HCT116 (cell line): Measurements from ENCODE around the gene C2orf92. TPM values are rescaled to one million over a fixed set of nuclear protein-coding genes. Genes with fewer than 3 reads are reported as not detected.

Source experiments
- ATAC-seq: fragments of 200-7000 bp; cut with Tn5 transposase; 2 replicates; pipeline ENCODE4 v1.9.1; 2020; ENCODE audit warnings: mild to moderate bottlenecking, moderate library complexity
- BruUV-seq: library from RNA; stranded (reverse); fragments of 400-500 nt; replicated peaks from 2 replicates; lab custom pipeline; 2021; lab: Mats Ljungman, UMichigan
- CTCF ChIA-PET: fragments of 300-600 bp; sonication (Branson Sonifier 250); formaldehyde crosslinking; loops from one replicate; lab custom pipeline; 2021; ENCODE audit warnings: antibody characterized with exemption; lab: Charles Lee
- POLR2A ChIA-PET: fragments of 300-600, 350-600 bp; sonication (Branson Sonifier 250); formaldehyde crosslinking; loops from one replicate; lab custom pipeline; 2021; ENCODE audit warnings: antibody characterized with exemption; lab: Charles Lee
- RAD21 ChIA-PET, 2 experiments: fragments of 300-600 bp; sonication (Branson Sonifier 250); formaldehyde crosslinking; loops; one replicate each; lab custom pipeline; 2023; ENCODE audit warnings: low total read pairs in 2 of 2; ENCODE audit not compliant: uncharacterized antibody in 2 of 2, unreplicated experiment in 2 of 2, low non-redundant PET in 1 of 2; lab: Charles Lee
- DNase-seq: peaks from one replicate; pipeline ENCODE4 v3.0.0-alpha.2; 2010; ENCODE audit warnings: low read depth, low spot score
- H2AFZ ChIP-seq: fragments of 200-600 bp; shearing (Covaris generic), sonication (generic); 2 replicates; pipeline ENCODE4 v1.6.1; 2017; ENCODE audit warnings: low read depth, mixed run types, mixed read lengths, antibody characterized with exemption, low read length; ENCODE audit not compliant: poor library complexity, severe bottlenecking
- H3K27ac ChIP-seq: 2 replicates; pipeline ENCODE4 v1.5.1; 2012; ENCODE audit warnings: low read depth, low read length
- H3K27me3 ChIP-seq: fragments of 200-600 bp; sonication (generic); 2 replicates; pipeline ENCODE4 v1.6.1; 2016; ENCODE audit warnings: mixed run types, low read length, mixed read lengths; ENCODE audit not compliant: insufficient read depth
- H3K36me3 ChIP-seq, 2 experiments: fragments of 200-500 bp in 1 of 2; fragments of 200-600 bp in 1 of 2; sonication (Bioruptor generic) in 1 of 2; sonication (generic) in 1 of 2; 2 replicates each; pipeline versions ENCODE4 v1.5.1 to v1.6.1; 2014 to 2016; ENCODE audit warnings: low read length in 2 of 2, inconsistent platforms in 1 of 2, mixed read lengths in 1 of 2, mixed run types in 1 of 2; ENCODE audit not compliant: insufficient read depth in 2 of 2, control insufficient read depth in 1 of 2
- H3K4me1 ChIP-seq, 2 experiments: fragments of 200-600 bp in 1 of 2; sonication (generic) in 1 of 2; 2 replicates each; pipeline versions ENCODE4 v1.5.1 to v1.6.1; 2012 to 2017; ENCODE audit warnings: low read length in 2 of 2, inconsistent platforms in 1 of 2, mild to moderate bottlenecking in 1 of 2, mixed read lengths in 1 of 2, mixed run types in 1 of 2, moderate library complexity in 1 of 2; ENCODE audit not compliant: insufficient read depth in 2 of 2, control insufficient read depth in 1 of 2
- H3K4me2 ChIP-seq: fragments of 200-600 bp; sonication (generic); 2 replicates; pipeline ENCODE4 v1.6.1; 2017; ENCODE audit warnings: mixed run types, low read length, mixed read lengths
- H3K4me3 ChIP-seq, 2 experiments: fragments of 200-600 bp in 1 of 2; sonication (generic) in 1 of 2; replicated peaks in 1 of 2; 2 replicates each; pipeline ENCODE4 v1.5.1; 2011 to 2016; ENCODE audit warnings: low read length in 2 of 2, control low read depth in 1 of 2, low read depth in 1 of 2, mild to moderate bottlenecking in 1 of 2, mixed read lengths in 1 of 2, mixed run types in 1 of 2
- H3K79me2 ChIP-seq: fragments of 200-600 bp; sonication (generic); 2 replicates; pipeline ENCODE4 v1.6.1; 2017; ENCODE audit warnings: mild to moderate bottlenecking, mixed run types, low read length, moderate library complexity, mixed read lengths; ENCODE audit not compliant: insufficient read depth
- H3K9ac ChIP-seq: fragments of 200-600 bp; sonication (generic); 2 replicates; pipeline ENCODE4 v1.6.1; 2016; ENCODE audit warnings: low read length, mixed read lengths
- H3K9me2 ChIP-seq: fragments of 200-600 bp; sonication (generic), shearing (Covaris generic); 2 replicates; pipeline ENCODE4 v1.6.1; 2017; ENCODE audit warnings: mixed run types, mild to moderate bottlenecking, moderate library complexity; ENCODE audit not compliant: insufficient read depth
- H3K9me3 ChIP-seq, 2 experiments: fragments of 200-500 bp in 1 of 2; fragments of 200-600 bp in 1 of 2; sonication (Bioruptor generic) in 1 of 2; sonication (generic) in 1 of 2; 2 replicates each; pipeline ENCODE4 v1.6.1; 2014 to 2017; ENCODE audit warnings: low read length in 2 of 2, mixed read lengths in 2 of 2, inconsistent platforms in 1 of 2, low read depth in 1 of 2, mild to moderate bottlenecking in 1 of 2, mixed run types in 1 of 2, moderate library complexity in 1 of 2; ENCODE audit not compliant: control insufficient read depth in 1 of 2, insufficient read depth in 1 of 2
- H4K20me1 ChIP-seq: fragments of 200-600 bp; sonication (generic), shearing (Covaris generic); 2 replicates; pipeline ENCODE4 v1.6.1; 2017; ENCODE audit warnings: mixed run types, mild to moderate bottlenecking, moderate library complexity; ENCODE audit not compliant: insufficient read depth
- EGR1 ChIP-seq: IDR thresholded peaks from 2 replicates; pipeline ENCODE4 v1.6.1; 2012; ENCODE audit warnings: low read depth
- ELF1 ChIP-seq: IDR thresholded peaks from 2 replicates; pipeline ENCODE4 v1.6.1; 2012; ENCODE audit warnings: low read depth, borderline replicate concordance
- EZH2phosphoT487 ChIP-seq: fragments of 200-600 bp; IDR thresholded peaks from 2 replicates; pipeline ENCODE4 v1.6.1; 2018; ENCODE audit warnings: antibody characterized with exemption, borderline replicate concordance
- FOSL1 ChIP-seq: IDR thresholded peaks from 2 replicates; pipeline ENCODE4 v1.6.1; 2012; ENCODE audit warnings: low read depth
- REST ChIP-seq: IDR thresholded peaks from 2 replicates; pipeline ENCODE4 v1.6.1; 2012; ENCODE audit warnings: low read depth
- SP1 ChIP-seq: IDR thresholded peaks from 2 replicates; pipeline ENCODE4 v1.6.1; 2012; ENCODE audit warnings: low read depth
- SRF ChIP-seq: IDR thresholded peaks from 2 replicates; pipeline ENCODE4 v1.6.1; 2012; ENCODE audit warnings: low read depth
- intact Hi-C: fragments of 100-400 bp; cut with micrococcal nuclease; formaldehyde crosslinking; loops from 2 replicates; pipeline ENCODE4 v1.10.0; 2022
- total RNA-seq: library from RNA; stranded (reverse); gene quantifications from one replicate; pipeline ENCODE4 v1.2.1, GENCODE V29; 2021; ENCODE audit not compliant: unreplicated experiment

C2orf92 gene
- total RNA-seq, 1 experiment from 2014 or later, result 3.0 TPM

- no TSS peak for BruUV-seq
- H3K79me2 ChIP-seq, result no peaks in the 10 kb centered on the region
- no peak overlapping the region for H3K4me3 ChIP-seq
- RAD21 ChIA-PET, result no interaction called here
- H3K27me3 ChIP-seq, result no peaks in the 10 kb centered on the region
- H3K9ac ChIP-seq, result no peak overlapping the region
- intact Hi-C loops, result loop anchor here (2.0 kb wide), 1 partner anchor 1136 kb away; no protein-coding TSS in a partner anchor
- ATAC-seq (no peak), DNase-seq (no peak)
- H3K27ac ChIP-seq, result no peak overlapping the region
- H3K4me2 ChIP-seq, result no peak overlapping the region
- peaks cover 0 to 5% of the 10 kb centered on the region in 2 experiments; a peak in 1 of 4 replicates for H3K4me1 ChIP-seq
- CTCF ChIA-PET, result no interaction called here
- H4K20me1 ChIP-seq, result no peaks in the 10 kb centered on the region
- no peak overlapping the region for H2AFZ ChIP-seq
- TF ChIP-seq ELF1 (no peak), FOSL1 (no peak), REST (no peak), EGR1 (no peak), SP1 (no peak), SRF (no peak), EZH2phosphoT487 (no peak)
- H3K9me2 ChIP-seq, result no peaks in the 10 kb centered on the region
- POLR2A ChIA-PET, result no interaction called here
- H3K36me3 ChIP-seq, result no peaks in the 10 kb centered on the region
- H3K9me3 ChIP-seq, result no peaks in the 10 kb centered on the region
These were observed 31.7 kb downstream of the C2orf92 start for GRCh38 chr2:97701186-97701585.
